H1 (cell line): ENCODE results near the gene ANKIB1.

Experiments used
- BCL11A ChIP-seq, 2 experiments: IDR thresholded peaks; one replicate each; pipeline ENCODE4 v1.6.1; 2011; ENCODE audit warnings: low read depth in 2 of 2, low read length in 2 of 2, mild to moderate bottlenecking in 2 of 2
- EZH2 ChIP-seq: fragments of 200-600 bp; sonication (generic); IDR thresholded peaks from 2 replicates; pipeline ENCODE4 v1.7.1; 2012; ENCODE audit warnings: low read depth, mild to moderate bottlenecking, moderate library complexity, low read length, inconsistent platforms; ENCODE audit not compliant: severe bottlenecking
- FOSL1 ChIP-seq: IDR thresholded peaks from 2 replicates; pipeline ENCODE4 v1.6.1; 2011; ENCODE audit warnings: mild to moderate bottlenecking, low read depth, low read length, moderate library complexity; ENCODE audit not compliant: insufficient read depth
- HDAC6 ChIP-seq: IDR thresholded peaks from one replicate; pipeline ENCODE4 v1.7.1; 2012; ENCODE audit warnings: low read depth, mild to moderate bottlenecking, inconsistent platforms, low read length, moderate library complexity
- PHF8 ChIP-seq: fragments of 200-600 bp; sonication (generic); conservative IDR thresholded peaks from 2 replicates; pipeline ENCODE4 v1.7.1; 2012; ENCODE audit warnings: low read depth, mild to moderate bottlenecking, inconsistent platforms, low read length, moderate library complexity
- POLR2A ChIP-seq, 2 experiments: IDR thresholded peaks; 1 replicate in 1 of 2; 2 replicates in 1 of 2; pipeline ENCODE4 v1.6.1; 2011; ENCODE audit warnings: low read depth in 2 of 2, low read length in 2 of 2, mild to moderate bottlenecking in 2 of 2; ENCODE audit errors: control extremely low read depth in 1 of 2
- ZNF274 ChIP-seq: IDR thresholded peaks from 2 replicates; pipeline ENCODE4 v1.7.0; 2012; ENCODE audit warnings: low read length, borderline replicate concordance; ENCODE audit errors: extremely low read depth
- TF ChIP-seq, protein P1 (sequence below), 3 experiments: IDR thresholded peaks; 1 replicate in 2 of 3; 2 replicates in 1 of 3; pipeline versions ENCODE4 v1.5.1 to v1.6.1; 2011; ENCODE audit warnings: low read length in 3 of 3, mild to moderate bottlenecking in 3 of 3, inconsistent platforms in 2 of 3, low read depth in 1 of 3, moderate library complexity in 1 of 3; ENCODE audit not compliant: insufficient read depth in 1 of 3; ENCODE audit errors: control extremely low read depth in 1 of 3
- TF ChIP-seq, protein P2 (sequence below): IDR thresholded peaks from 2 replicates; pipeline ENCODE4 v1.6.1; 2011; ENCODE audit warnings: low read length, improper control_type of control experiment

DNA sequence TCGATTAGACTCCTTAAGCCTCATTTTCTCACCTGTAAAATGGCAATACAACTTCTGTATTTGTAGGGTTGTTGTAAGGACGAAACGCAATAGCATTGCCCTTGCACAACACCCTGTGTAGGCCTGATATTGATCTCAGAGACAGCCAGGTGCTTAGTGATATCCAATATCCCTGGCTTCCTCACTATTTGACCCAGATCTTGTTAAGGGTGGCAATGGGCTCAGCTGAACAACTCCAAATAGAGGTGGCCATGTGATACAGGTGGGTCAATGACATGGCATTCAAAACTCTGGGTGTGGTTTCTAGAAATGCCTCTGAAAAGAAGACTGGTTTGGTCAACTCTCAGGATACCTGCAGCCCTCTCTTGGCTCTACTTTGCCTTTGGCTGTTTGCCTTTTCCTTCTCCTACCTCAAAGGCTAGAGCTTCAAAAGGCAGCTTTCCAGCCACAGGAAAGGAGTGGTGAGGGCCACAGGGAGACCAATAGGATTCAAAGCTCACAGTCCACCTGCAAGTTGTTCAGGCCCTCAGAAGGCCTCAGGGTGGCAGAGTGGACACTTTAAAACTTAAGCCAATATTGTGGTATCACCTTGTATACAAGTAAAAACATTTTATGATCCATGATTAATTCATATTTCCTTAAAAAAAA is 186.6 kb downstream of the ANKIB1 start:
- TF ChIP-seq, protein P1, sequence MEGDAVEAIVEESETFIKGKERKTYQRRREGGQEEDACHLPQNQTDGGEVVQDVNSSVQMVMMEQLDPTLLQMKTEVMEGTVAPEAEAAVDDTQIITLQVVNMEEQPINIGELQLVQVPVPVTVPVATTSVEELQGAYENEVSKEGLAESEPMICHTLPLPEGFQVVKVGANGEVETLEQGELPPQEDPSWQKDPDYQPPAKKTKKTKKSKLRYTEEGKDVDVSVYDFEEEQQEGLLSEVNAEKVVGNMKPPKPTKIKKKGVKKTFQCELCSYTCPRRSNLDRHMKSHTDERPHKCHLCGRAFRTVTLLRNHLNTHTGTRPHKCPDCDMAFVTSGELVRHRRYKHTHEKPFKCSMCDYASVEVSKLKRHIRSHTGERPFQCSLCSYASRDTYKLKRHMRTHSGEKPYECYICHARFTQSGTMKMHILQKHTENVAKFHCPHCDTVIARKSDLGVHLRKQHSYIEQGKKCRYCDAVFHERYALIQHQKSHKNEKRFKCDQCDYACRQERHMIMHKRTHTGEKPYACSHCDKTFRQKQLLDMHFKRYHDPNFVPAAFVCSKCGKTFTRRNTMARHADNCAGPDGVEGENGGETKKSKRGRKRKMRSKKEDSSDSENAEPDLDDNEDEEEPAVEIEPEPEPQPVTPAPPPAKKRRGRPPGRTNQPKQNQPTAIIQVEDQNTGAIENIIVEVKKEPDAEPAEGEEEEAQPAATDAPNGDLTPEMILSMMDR (IDR thresholded peaks at IDR 0.05; ENCODE audit: control extremely low read depth in 1 of 3, insufficient read depth in 1 of 3, low read depth in 1 of 3, low read length in 3 of 3) = no peak
- TF ChIP-seq EZH2 (no peak), FOSL1 (no peak), BCL11A (IDR thresholded peaks at IDR 0.05; ENCODE audit: low read depth in 2 of 2, low read length in 2 of 2) (no peak), HDAC6 (no peak), ZNF274 (no peak), PHF8 (no peak), POLR2A (IDR thresholded peaks at IDR 0.05; ENCODE audit: control extremely low read depth in 1 of 2, low read depth in 2 of 2, low read length in 2 of 2) (no peak)
- TF ChIP-seq, protein P2, sequence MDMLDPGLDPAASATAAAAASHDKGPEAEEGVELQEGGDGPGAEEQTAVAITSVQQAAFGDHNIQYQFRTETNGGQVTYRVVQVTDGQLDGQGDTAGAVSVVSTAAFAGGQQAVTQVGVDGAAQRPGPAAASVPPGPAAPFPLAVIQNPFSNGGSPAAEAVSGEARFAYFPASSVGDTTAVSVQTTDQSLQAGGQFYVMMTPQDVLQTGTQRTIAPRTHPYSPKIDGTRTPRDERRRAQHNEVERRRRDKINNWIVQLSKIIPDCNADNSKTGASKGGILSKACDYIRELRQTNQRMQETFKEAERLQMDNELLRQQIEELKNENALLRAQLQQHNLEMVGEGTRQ = no peak
